H1 (cell line): ENCODE measurements around the gene MMUT.

Experiments used
- CREB1 ChIP-seq: IDR thresholded peaks from 2 replicates; pipeline ENCODE4 v1.6.1; 2012; ENCODE audit warnings: inconsistent platforms
- GABPA ChIP-seq: IDR thresholded peaks from 2 replicates; pipeline ENCODE4 v1.6.1; 2011; ENCODE audit warnings: mild to moderate bottlenecking, low read length, moderate library complexity, borderline replicate concordance; ENCODE audit not compliant: insufficient read depth
- TF ChIP-seq, protein P1 (sequence below), 3 experiments: IDR thresholded peaks; 1 replicate in 2 of 3; 2 replicates in 1 of 3; pipeline versions ENCODE4 v1.5.1 to v1.6.1; 2011; ENCODE audit warnings: low read length in 3 of 3, mild to moderate bottlenecking in 3 of 3, inconsistent platforms in 2 of 3, low read depth in 1 of 3, moderate library complexity in 1 of 3; ENCODE audit not compliant: insufficient read depth in 1 of 3; ENCODE audit errors: control extremely low read depth in 1 of 3
- TF ChIP-seq, protein P2 (sequence below): IDR thresholded peaks from 2 replicates; pipeline ENCODE4 v1.6.1; 2011; ENCODE audit warnings: low read length, improper control_type of control experiment
- TF ChIP-seq, protein P3 (sequence below): IDR thresholded peaks from 2 replicates; pipeline ENCODE4 v1.6.1; 2012; ENCODE audit warnings: inconsistent platforms

DNA sequence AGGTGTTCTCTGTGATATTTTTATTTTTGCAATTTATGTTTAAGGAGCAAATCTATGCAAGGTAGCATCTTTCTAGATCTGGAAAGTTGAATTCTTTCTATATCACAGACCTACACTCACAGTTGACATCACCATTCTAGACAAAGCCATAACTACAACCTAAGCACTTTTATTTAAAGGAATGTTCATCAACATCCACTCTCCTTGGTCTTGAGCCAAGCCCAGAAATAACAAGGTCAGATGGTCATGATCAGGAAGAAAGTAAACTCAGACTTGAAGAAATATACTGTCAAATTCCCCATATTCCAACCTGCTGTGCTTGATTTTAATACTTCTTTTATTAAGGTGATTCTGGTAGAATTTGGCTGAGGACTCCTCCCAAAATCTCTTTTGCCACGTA lies 32.2 kb downstream of the MMUT start:
- TF ChIP-seq GABPA (no peak), CREB1 (no peak)
- TF ChIP-seq, protein P1, sequence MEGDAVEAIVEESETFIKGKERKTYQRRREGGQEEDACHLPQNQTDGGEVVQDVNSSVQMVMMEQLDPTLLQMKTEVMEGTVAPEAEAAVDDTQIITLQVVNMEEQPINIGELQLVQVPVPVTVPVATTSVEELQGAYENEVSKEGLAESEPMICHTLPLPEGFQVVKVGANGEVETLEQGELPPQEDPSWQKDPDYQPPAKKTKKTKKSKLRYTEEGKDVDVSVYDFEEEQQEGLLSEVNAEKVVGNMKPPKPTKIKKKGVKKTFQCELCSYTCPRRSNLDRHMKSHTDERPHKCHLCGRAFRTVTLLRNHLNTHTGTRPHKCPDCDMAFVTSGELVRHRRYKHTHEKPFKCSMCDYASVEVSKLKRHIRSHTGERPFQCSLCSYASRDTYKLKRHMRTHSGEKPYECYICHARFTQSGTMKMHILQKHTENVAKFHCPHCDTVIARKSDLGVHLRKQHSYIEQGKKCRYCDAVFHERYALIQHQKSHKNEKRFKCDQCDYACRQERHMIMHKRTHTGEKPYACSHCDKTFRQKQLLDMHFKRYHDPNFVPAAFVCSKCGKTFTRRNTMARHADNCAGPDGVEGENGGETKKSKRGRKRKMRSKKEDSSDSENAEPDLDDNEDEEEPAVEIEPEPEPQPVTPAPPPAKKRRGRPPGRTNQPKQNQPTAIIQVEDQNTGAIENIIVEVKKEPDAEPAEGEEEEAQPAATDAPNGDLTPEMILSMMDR (IDR thresholded peaks at IDR 0.05; ENCODE audit: control extremely low read depth in 1 of 3, insufficient read depth in 1 of 3, low read depth in 1 of 3, low read length in 3 of 3): no peak
- TF ChIP-seq, protein P2, sequence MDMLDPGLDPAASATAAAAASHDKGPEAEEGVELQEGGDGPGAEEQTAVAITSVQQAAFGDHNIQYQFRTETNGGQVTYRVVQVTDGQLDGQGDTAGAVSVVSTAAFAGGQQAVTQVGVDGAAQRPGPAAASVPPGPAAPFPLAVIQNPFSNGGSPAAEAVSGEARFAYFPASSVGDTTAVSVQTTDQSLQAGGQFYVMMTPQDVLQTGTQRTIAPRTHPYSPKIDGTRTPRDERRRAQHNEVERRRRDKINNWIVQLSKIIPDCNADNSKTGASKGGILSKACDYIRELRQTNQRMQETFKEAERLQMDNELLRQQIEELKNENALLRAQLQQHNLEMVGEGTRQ: no peak
- TF ChIP-seq, protein P3, sequence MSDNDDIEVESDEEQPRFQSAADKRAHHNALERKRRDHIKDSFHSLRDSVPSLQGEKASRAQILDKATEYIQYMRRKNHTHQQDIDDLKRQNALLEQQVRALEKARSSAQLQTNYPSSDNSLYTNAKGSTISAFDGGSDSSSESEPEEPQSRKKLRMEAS: no peak
